Measurements from ENCODE around the gene YARS1.

The YARS1 gene

GRCh38 chr1:32741413-32742198 lies 75.6 kb downstream of the YARS1 start:
- no peak for DNase-seq

GRCh38 chr1:32741059-32741412 lies 76.1 kb downstream of the YARS1 start:
- DNase-seq: no peak

DNA sequence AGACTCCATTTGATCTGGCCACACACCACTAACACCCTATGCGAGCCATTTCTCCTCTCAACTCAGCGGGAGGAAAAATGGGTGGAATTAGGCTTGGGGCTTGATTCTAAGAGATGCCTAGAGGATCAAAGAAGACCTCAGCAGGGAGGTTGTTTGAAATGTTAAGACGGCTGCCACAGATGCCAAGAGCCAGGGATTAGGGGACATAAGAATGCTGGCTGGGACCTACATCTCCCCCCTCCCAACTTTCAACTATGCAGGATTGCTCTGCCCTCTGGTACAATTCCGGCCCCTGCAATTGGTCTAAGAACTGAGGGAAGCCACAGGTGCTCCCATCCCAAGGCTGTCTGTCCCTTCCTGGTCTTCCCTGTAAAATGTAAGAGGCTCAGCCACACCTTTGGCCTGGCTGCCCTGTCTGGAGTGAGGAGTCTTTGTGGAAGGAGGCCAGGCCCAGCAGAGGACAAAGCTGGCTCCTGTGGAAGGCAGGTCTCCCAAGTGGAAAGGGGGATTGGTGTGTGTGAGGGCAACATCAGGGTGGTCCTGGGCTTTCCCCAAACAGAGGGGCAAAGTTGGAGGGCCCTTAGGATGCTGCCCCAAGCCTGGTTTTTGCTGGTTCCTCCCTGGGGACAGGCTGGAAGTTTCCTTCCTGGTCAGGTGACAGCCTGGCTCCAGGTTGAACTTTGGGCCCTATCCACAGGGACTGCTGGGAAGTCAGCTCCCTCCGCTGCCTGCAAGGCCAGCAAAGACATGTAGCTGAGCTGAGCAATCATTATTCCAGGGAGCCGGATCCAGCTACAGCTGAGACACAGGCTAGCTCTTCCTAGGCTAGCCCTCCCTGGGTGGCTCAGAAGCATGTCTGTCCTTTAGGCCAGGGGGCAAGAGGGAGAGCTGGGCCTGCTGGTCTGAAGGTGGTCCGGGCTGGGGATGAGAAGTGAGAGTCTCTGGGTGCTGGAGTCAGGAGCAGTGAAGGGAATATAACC lies 80.1 kb downstream of the YARS1 start:
- DNase-seq: no peak

- DNase-seq: no peak
Observed at GRCh38 chr1:32733582-32734321, 83.4 kb downstream of the YARS1 start.

DNA sequence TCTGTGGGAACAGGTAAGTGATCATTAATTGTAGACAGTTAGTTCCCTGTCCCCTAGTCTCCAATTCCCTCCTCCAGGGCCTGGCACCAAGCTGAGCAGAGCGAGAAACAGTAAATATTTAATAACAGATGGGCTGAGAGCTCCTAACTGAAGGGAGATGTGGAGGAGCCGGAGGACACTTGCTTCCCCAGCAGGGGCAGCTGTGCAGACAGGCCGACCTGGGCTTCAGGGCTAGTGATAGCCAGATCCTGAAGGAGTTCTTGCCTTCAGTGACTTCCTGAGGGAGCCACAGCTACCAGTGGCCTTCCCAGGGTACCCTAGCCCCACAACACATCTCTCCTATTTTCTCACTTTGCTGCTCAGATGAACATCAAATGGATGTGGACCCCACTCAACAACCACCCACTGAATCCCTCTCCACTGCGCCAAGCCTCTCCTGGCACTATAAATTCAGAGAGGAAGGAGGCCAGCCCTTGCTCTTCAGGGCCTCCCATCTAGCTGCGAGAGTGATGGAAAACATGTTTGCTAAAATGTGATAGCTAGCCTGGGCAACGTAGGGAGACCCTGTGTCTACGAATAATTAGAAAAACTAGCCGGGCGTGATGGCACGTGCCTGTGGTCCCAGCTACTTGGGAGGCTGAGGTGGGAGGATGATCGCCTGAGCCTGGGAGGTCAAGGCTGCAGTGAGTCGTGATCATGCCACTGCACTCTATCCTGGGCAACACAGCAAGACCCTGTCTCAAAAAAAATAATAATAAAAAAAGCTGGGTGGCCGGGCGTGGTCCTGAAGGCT lies 87.7 kb downstream of the YARS1 start:
- no peak for DNase-seq

DNA sequence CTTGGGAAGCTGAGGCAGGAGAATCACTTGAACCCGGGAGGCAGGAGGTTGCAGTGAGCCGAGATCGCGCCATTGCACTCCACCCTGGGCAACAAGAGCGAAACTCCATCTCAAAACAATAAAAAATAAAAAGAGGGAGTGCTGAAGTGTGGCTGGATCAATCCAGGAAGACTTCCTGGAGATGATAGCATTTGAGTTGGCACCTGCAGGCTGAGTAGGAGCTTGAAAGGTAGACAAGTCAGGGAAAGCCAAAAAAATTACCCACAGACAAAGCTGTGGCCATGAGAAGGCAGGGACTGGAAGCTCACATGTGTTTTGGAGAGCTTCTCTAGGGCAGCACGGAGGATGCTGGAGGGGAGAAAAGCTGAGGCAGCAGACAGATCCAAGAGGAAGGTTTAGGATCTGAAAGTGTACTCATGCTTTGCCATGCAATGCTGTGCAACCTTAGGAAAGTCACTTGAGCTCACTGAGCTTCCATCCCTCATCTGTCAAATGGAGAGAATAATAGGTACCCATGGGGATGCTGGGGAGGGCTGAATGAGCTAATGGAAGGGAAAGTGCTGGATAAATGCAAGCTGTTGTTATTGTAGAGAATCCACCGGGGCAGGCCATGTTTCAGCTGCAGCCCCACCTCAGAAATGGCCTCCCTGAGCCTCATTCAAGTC lies 88.6 kb downstream of the YARS1 start:
- no peak for DNase-seq

DNA sequence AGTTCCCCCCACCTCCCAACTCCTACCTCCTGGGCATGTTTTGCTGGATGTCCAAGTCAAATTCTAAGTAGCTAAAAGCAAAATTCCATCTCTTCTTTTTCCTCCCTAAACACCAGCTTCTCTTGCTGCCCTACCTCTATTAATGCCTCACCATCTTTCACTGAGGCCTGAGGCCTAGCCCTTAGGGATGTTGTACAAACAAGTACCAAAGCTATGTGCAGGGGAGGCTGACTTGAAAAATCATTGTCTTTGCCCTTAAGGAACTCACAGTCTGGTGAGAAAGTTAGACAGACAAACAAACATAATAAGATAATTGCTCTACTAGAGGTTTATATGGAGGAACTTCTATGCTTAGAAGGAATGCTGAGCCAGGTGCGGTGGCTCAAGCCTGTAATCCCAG lies 89.3 kb downstream of the YARS1 start:
- no peak for DNase-seq

- no peak for DNase-seq
Observed at GRCh38 chr1:32725615-32725982, 91.6 kb downstream of the YARS1 start.

Measured in stimulated activated CD4-positive, alpha-beta T cell treated with anti-CD3 and anti-CD28 coated beads, Interleukin-4, amount 100 ng/mL, for 1 hour (primary cell).